NB4 (cell line): Measurements from ENCODE around the gene F7.

ENCODE experiments used
- DNase-seq: peaks from one replicate; pipeline ENCODE4 v3.0.0; 2010; ENCODE audit warnings: low read depth
- H3K4me3 ChIP-seq: one replicate; pipeline ENCODE4 v1.5.1; 2011; ENCODE audit warnings: mild to moderate bottlenecking, low read depth, low read length, moderate library complexity
- CTCF ChIP-seq: IDR thresholded peaks from one replicate; pipeline ENCODE4 v1.5.1; 2012; ENCODE audit warnings: low read depth, low read length
- MAX ChIP-seq: IDR thresholded peaks from 2 replicates; pipeline ENCODE4 v1.6.1; 2011; ENCODE audit warnings: low read depth, low read length
- MYC ChIP-seq: IDR thresholded peaks from 2 replicates; pipeline ENCODE4 v1.6.1; 2011; ENCODE audit warnings: low read depth, low read length
- POLR2A ChIP-seq: IDR thresholded peaks from 2 replicates; pipeline ENCODE4 v1.6.1; 2011; ENCODE audit warnings: mild to moderate bottlenecking; ENCODE audit not compliant: insufficient read length; ENCODE audit errors: extremely low read depth

F7 gene

DNA sequence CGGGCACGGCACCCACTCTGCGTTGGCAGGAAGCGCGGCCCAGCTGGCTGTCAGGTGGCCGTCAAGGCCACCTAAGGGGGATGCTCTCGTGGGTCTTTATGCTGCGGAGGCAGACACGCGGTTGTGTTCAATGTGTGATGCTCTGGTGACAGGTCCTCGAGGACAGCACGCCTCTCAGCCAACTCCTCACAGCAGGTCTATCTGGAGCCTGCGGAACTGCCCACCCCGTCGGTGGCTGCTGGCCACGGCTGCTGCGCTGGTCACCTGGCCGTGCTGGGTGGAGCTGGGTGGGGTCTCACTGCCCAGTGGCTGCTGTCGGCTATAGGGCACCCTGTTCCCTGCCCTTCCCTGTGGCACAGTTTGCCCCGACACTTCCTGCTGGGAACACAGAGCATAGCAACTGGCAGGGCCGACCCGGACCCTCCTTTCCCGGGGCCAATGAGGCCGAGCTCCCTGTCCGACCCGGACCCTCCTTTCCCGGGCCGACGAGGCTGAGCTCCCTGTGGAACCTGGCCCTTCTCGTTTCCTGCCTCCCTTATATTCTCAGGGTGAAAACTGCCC, 14.3 kb upstream of the F7 start:
- no peak overlapping the region for H3K4me3 ChIP-seq
- no peak for DNase-seq
- no peak for TF ChIP-seq MAX
- TF ChIP-seq POLR2A: no peak

DNA sequence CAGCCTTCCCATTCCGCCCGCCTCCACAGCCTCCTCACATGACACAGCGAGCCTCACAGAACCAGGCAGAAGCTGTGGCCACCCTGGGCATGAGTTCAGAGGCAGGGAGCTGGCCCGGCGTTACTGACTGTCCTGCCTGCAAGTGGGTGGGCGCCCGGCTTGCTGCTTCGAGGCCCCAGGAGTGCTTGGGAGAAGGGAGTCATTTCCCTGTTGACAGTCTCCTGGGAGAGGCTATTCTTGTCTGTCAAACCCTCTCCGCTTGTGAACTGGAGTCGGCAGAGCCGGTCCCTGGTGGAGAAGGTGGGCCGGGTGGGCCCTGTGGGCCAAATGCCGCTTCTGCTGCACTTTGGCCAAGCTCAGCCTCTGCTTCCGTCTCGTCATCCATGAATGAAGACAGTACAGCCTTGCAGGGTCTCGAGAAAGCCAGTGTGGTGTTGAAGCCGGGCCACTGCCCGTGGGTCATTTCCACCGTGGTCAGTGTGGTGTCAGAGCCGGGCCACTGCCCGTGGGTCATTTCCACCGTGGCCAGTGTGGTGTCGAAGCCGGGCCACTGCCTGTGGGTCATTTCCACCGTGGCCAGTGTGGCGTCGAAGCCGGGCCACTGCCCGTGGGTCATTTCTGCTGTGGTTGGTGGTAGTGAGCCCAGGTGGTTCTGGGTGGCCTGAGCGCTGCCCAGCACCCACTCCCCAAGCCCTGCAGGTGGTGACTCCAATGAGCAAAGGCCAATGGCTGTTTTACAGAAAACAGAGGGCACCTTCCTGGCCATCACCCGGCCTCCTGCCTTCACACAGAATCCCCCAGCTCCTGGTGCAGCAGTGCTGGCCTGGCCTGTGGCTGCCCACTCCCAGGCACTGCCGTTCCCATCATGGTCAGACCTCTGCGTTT, 13.5 kb upstream of the F7 start:
- no peak overlapping the region for H3K4me3 ChIP-seq
- TF ChIP-seq CTCF (no peak), MYC (no peak), MAX (no peak), POLR2A (no peak)
- no peak for DNase-seq

DNA sequence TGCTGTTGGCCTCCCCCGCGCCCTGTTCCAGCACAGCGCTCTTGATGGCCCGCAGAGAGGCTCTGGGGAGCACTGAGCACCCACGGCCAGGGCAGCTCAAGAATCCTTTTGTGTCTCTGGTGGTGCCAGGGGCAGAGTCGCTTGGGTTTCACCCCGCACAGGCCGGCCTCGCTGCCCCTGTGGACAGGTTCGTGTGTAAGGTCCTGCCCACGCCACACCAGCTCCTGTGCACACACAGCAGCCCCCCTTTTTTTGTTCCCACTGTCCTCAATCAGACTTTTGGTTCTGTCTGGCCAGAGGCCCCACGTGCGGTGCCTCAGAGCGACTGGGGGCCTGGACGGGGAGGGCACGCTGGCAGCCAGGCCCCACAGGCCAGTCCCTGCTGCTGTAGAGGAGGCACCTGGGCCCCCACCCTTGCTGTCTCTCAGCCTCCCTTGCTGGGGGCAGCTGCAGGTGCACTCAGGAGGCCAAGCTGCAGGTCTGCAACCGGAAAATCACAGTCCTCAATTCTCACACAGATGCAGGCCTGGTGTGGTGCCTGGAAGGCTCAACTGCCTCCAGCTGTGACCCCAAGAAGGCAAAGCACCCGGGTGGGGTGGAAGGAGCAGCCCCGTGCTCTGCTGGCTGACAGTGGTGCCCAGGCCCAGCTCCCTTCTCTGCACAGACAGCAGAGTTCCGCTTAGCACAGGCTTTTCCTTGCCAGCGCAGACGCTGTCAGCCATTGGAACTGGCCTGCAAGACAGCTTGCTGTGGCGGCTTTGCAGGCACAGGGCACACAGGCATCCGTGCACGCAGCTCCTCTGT, 12.6 kb upstream of the F7 start:
- H3K4me3 ChIP-seq: no peak overlapping the region
- TF ChIP-seq POLR2A: no peak
- no peak for TF ChIP-seq MAX
- TF ChIP-seq MYC: no peak
- TF ChIP-seq CTCF: no peak
- DNase-seq: no peak

DNA sequence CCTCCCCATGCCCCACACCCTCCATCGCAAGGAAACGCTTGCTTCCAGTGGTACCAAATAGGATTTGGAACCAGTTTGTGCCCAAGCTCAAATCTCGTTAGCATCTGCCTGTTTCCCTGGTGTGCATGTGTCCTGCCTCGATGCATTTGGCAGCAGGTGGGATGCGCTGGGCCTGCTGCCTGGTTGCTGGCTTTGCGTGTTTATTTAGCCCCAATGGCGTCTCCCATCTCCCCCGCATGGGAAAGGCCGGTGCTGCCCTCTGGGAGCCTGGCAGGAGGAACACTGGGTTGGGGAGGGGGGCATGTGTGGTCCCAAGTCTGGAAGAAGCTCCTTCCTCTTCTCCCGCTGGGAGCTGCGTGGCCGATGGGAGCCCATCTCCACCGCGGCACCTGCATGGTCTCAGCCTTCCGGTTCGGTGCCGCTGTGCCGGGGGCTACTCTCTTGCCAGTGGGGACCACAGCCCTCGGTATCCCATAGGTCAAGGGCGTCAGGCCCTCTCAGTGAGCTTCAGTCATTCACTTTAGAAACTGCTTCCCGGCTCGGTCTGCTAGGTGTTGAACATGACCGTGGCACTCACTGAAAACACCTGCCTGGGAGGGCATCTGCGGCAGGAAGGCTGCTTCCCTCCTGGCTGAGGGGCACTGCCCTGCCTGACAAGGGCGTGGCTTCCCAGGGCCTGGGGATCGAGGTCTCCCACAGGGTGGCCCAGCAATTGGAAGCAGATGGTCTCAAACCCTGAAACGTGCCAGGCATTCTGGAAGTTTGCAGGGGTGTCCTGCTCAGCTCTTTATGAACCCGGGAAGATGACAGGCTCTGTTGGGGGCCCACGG, 11.8 kb upstream of the F7 start:
- no peak for DNase-seq
- H3K4me3 ChIP-seq: no peak overlapping the region
- TF ChIP-seq MAX (no peak), MYC (no peak), CTCF (no peak), POLR2A (no peak)

- no peak overlapping the region for H3K4me3 ChIP-seq
- no peak for TF ChIP-seq MYC
- TF ChIP-seq CTCF: no peak
- no peak for TF ChIP-seq POLR2A
- DNase-seq: no peak
Observed at GRCh38 chr13:113094410-113094800, 11.2 kb upstream of the F7 start.
